H9 (cell line): ENCODE measurements around the gene MST1. TPM values are rescaled to one million over a fixed set of nuclear protein-coding genes. Genes with fewer than 3 reads are reported as not detected.
"Not testable (repeated sequence)": the region's sequence is repeated elsewhere in the genome, so short reads cannot be mapped to it uniquely, and the experiment has no call there.

Source experiments
- DNase-seq: peaks from one replicate; pipeline ENCODE4 v3.0.0-alpha.2; 2017
- H2AFZ ChIP-seq: one replicate; pipeline ENCODE4 v1.6.1; 2013; ENCODE audit warnings: mild to moderate bottlenecking, low read length, control low read depth, moderate library complexity
- H2AK5ac ChIP-seq: 2 replicates; pipeline ENCODE4 v1.6.1; 2013; ENCODE audit warnings: low read length, control low read depth, mixed read lengths; ENCODE audit not compliant: insufficient read length
- H2BK120ac ChIP-seq: one replicate; pipeline ENCODE4 v1.6.1; 2013; ENCODE audit warnings: low read depth, mild to moderate bottlenecking, low read length, control low read depth, inconsistent platforms; ENCODE audit not compliant: poor library complexity, severe bottlenecking
- H2BK12ac ChIP-seq: 2 replicates; pipeline ENCODE4 v1.6.1; 2013; ENCODE audit warnings: low read length, control low read depth, mixed read lengths, low read depth; ENCODE audit not compliant: insufficient read length
- H2BK15ac ChIP-seq: 2 replicates; pipeline ENCODE4 v1.6.1; 2013; ENCODE audit warnings: low read depth, low read length, control low read depth
- H2BK20ac ChIP-seq: one replicate; pipeline ENCODE4 v1.6.1; 2013; ENCODE audit warnings: low read depth, mild to moderate bottlenecking, low read length, control low read depth, inconsistent platforms; ENCODE audit not compliant: poor library complexity, severe bottlenecking
- H2BK5ac ChIP-seq: 2 replicates; pipeline ENCODE4 v1.6.1; 2013; ENCODE audit warnings: low read length, control low read depth, mixed read lengths; ENCODE audit not compliant: insufficient read length
- H3K14ac ChIP-seq: 2 replicates; pipeline ENCODE4 v1.6.1; 2013; ENCODE audit warnings: low read length, control low read depth; ENCODE audit not compliant: insufficient read depth
- H3K18ac ChIP-seq: 2 replicates; pipeline ENCODE4 v1.6.1; 2013; ENCODE audit warnings: low read depth, mild to moderate bottlenecking, mixed read lengths, low read length, control low read depth; ENCODE audit not compliant: insufficient read length
- H3K23ac ChIP-seq: 2 replicates; pipeline ENCODE4 v1.6.1; 2013; ENCODE audit warnings: low read length, control low read depth, mixed read lengths, low read depth; ENCODE audit not compliant: insufficient read length
- H3K23me2 ChIP-seq: 2 replicates; pipeline ENCODE4 v1.6.1; 2013; ENCODE audit warnings: low read depth, mild to moderate bottlenecking, mixed read lengths, low read length, control low read depth; ENCODE audit not compliant: insufficient read length, poor library complexity, severe bottlenecking
- H3K27ac ChIP-seq: 2 replicates; pipeline ENCODE4 v1.5.1; 2013; ENCODE audit warnings: low read length, control low read depth, mixed read lengths, low read depth; ENCODE audit not compliant: insufficient read length
- H3K27me3 ChIP-seq: 2 replicates; pipeline ENCODE4 v1.6.1; 2013; ENCODE audit warnings: low read length, control low read depth, inconsistent platforms; ENCODE audit not compliant: insufficient read depth
- H3K4ac ChIP-seq: 2 replicates; pipeline ENCODE4 v1.6.1; 2013; ENCODE audit warnings: low read depth, mild to moderate bottlenecking, control low read depth, inconsistent platforms, low read length, moderate library complexity
- H3K4me1 ChIP-seq: 2 replicates; pipeline ENCODE4 v1.6.1; 2013; ENCODE audit warnings: low read length, control low read depth, inconsistent platforms; ENCODE audit not compliant: insufficient read depth
- H3K4me2 ChIP-seq: 2 replicates; pipeline ENCODE4 v1.6.1; 2013; ENCODE audit warnings: low read length, control low read depth, mixed read lengths; ENCODE audit not compliant: insufficient read length, insufficient read depth
- H3K56ac ChIP-seq: 2 replicates; pipeline ENCODE4 v1.6.1; 2013; ENCODE audit warnings: low read depth, mild to moderate bottlenecking, mixed read lengths, low read length, control low read depth; ENCODE audit not compliant: insufficient read length
- H3K79me1 ChIP-seq: 2 replicates; pipeline ENCODE4 v1.6.1; 2013; ENCODE audit warnings: low read depth, mild to moderate bottlenecking, moderate library complexity, low read length, control low read depth, inconsistent platforms; ENCODE audit not compliant: insufficient read depth, poor library complexity, severe bottlenecking
- H3K79me2 ChIP-seq: 2 replicates; pipeline ENCODE4 v1.6.1; 2013; ENCODE audit warnings: low read length, control low read depth, inconsistent platforms; ENCODE audit not compliant: insufficient read depth
- H3K9ac ChIP-seq: 2 replicates; pipeline ENCODE4 v1.6.1; 2013; ENCODE audit warnings: low read length, control low read depth, mixed read lengths; ENCODE audit not compliant: insufficient read length; ENCODE audit errors: extremely low read depth
- H3K9me3 ChIP-seq: one replicate; pipeline ENCODE4 v1.6.1; 2013; ENCODE audit warnings: low read depth, low read length, inconsistent platforms; ENCODE audit not compliant: control insufficient read depth
- H3T11ph ChIP-seq: one replicate; pipeline ENCODE4 v1.6.1; 2013; ENCODE audit warnings: mild to moderate bottlenecking, low read length, control low read depth, inconsistent platforms
- H4K20me1 ChIP-seq: one replicate; pipeline ENCODE4 v1.6.1; 2013; ENCODE audit not compliant: control insufficient read depth, insufficient read length, insufficient read depth
- H4K5ac ChIP-seq: 2 replicates; pipeline ENCODE4 v1.6.1; 2013; ENCODE audit warnings: low read depth, mild to moderate bottlenecking, mixed read lengths, low read length, control low read depth; ENCODE audit not compliant: insufficient read length
- H4K8ac ChIP-seq: replicated peaks from 2 replicates; pipeline ENCODE4 v1.6.1; 2013; ENCODE audit warnings: low read length, control low read depth, mixed read lengths, low read depth; ENCODE audit not compliant: insufficient read length
- H4K91ac ChIP-seq: 2 replicates; pipeline ENCODE4 v1.6.1; 2013; ENCODE audit warnings: low read depth, mild to moderate bottlenecking, moderate library complexity, mixed read lengths, low read length, control low read depth; ENCODE audit not compliant: insufficient read length
- H3K27ac Mint-ChIP-seq, 3 experiments: 2 replicates in 2 of 3; 3 replicates in 1 of 3; pipeline ENCODE4 v1.8.0; 2020 to 2021; ENCODE audit warnings: mixed read lengths in 3 of 3, mild to moderate bottlenecking in 1 of 3, moderate library complexity in 1 of 3
- H3K27me3 Mint-ChIP-seq: 2 replicates; pipeline ENCODE4 v1.8.0; 2021; ENCODE audit warnings: low read depth, mild to moderate bottlenecking, moderate library complexity, mixed read lengths
- H3K36me3 Mint-ChIP-seq, 3 experiments: 2 replicates in 2 of 3; 3 replicates in 1 of 3; pipeline ENCODE4 v1.8.0; 2020 to 2021; ENCODE audit warnings: low read depth in 3 of 3, mixed read lengths in 3 of 3; ENCODE audit not compliant: insufficient read depth in 1 of 3
- H3K4me1 Mint-ChIP-seq, 2 experiments: 2 replicates each; pipeline ENCODE4 v1.8.0; 2020; ENCODE audit warnings: mixed read lengths in 2 of 2
- H3K4me3 Mint-ChIP-seq, 2 experiments: 2 replicates in 1 of 2; 3 replicates in 1 of 2; pipeline ENCODE4 v1.8.0; 2020 to 2021; ENCODE audit warnings: mild to moderate bottlenecking in 2 of 2, mixed read lengths in 2 of 2, moderate library complexity in 1 of 2
- H3K9me3 Mint-ChIP-seq, 2 experiments: 2 replicates in 1 of 2; 3 replicates in 1 of 2; pipeline ENCODE4 v1.8.0; 2020; ENCODE audit warnings: mild to moderate bottlenecking in 2 of 2, mixed read lengths in 2 of 2, moderate library complexity in 1 of 2
- WGBS: extraction: QIAGEN DNeasy Blood & Tissue Kit; methylation state at CpG from one replicate; pipeline ENCODE4 v1.1.7; 2013; ENCODE audit warnings: missing lambda C conversion rate, low lambda C conversion rate, mixed read lengths; ENCODE audit not compliant: insufficient read length; ENCODE audit errors: extremely low coverage; 5-methylcytosine and 5-hydroxymethylcytosine counted together
- total RNA-seq: library from RNA; stranded (reverse); gene quantifications from 2 replicates; pipeline ENCODE4 v1.2.1, GENCODE V29; 2021

The MST1 gene
- total RNA-seq, 1 experiment from 2014 or later = 8.9 TPM

GRCh38 chr3:49688338-49689045 lies 782 bp downstream of the MST1 start:
- H3K9me3 ChIP-seq, H2AFZ ChIP-seq, H3K27me3 Mint-ChIP-seq, H3K4ac ChIP-seq, H4K20me1 ChIP-seq, H3K79me2 ChIP-seq, H3K9me3 Mint-ChIP-seq, H3K56ac ChIP-seq, H2BK120ac ChIP-seq, H4K91ac ChIP-seq, H3K18ac ChIP-seq, H4K8ac ChIP-seq, H3K27me3 ChIP-seq, H2BK15ac ChIP-seq, H2AK5ac ChIP-seq, H3K9ac ChIP-seq, H4K5ac ChIP-seq, H2BK12ac ChIP-seq, H3T11ph ChIP-seq, H3K23ac ChIP-seq, DNase-seq, H3K79me1 ChIP-seq, H2BK20ac ChIP-seq, H3K4me1 ChIP-seq, H3K14ac ChIP-seq, H3K23me2 ChIP-seq, H2BK5ac ChIP-seq, H3K27ac ChIP-seq: not testable (repeated sequence)
- peaks cover 20 to 30% of the 10 kb centered on the region in 2 experiments for H3K4me1 Mint-ChIP-seq
- peaks cover 6 to 21% (median 17%) of the 10 kb centered on the region in 3 experiments; a peak in 6 of 7 replicates for H3K36me3 Mint-ChIP-seq
- peak overlapping the region; percentile 90 to 99; a peak in 4 of 5 replicates for H3K4me3 Mint-ChIP-seq
- no CpG with 5 or more reads among the region's 7 CpGs for WGBS
- peak overlapping the region; percentile 74 for H3K4me2 ChIP-seq
- peak overlapping the region in 2 of 3 experiments; percentile 93 to 99; a peak in 2 of 7 replicates for H3K27ac Mint-ChIP-seq

GRCh38 chr3:49687424-49687795 lies 1.9 kb downstream of the MST1 start:
- not testable (repeated sequence) for H3K79me2 ChIP-seq, H3K27me3 Mint-ChIP-seq, H3K27ac ChIP-seq, H3K27me3 ChIP-seq, H4K20me1 ChIP-seq, H3K18ac ChIP-seq, H3K9ac ChIP-seq, H2BK5ac ChIP-seq, H3K23ac ChIP-seq, H2BK120ac ChIP-seq, H4K5ac ChIP-seq, H2BK20ac ChIP-seq, H2BK12ac ChIP-seq, H3K56ac ChIP-seq, H3K4ac ChIP-seq, H4K8ac ChIP-seq, H2BK15ac ChIP-seq, H3K9me3 ChIP-seq, H3K14ac ChIP-seq, H2AFZ ChIP-seq, H4K91ac ChIP-seq, H2AK5ac ChIP-seq, H3K9me3 Mint-ChIP-seq, H3K23me2 ChIP-seq, H3K4me1 ChIP-seq, DNase-seq, H3K79me1 ChIP-seq, H3T11ph ChIP-seq
- no CpG with 5 or more reads among the region's 12 CpGs for WGBS
- H3K4me3 Mint-ChIP-seq = peak overlapping the region; percentile 74 to 86
- H3K4me1 Mint-ChIP-seq = peaks cover 20 to 30% of the 10 kb centered on the region in 2 experiments
- H3K4me2 ChIP-seq = peak overlapping the region; percentile 72
- H3K36me3 Mint-ChIP-seq = peaks cover 11 to 28% (median 26%) of the 10 kb centered on the region in 3 experiments; a peak in 6 of 7 replicates
- peak overlapping the region; percentile 44 to 92 (median 74); a peak in 5 of 7 replicates for H3K27ac Mint-ChIP-seq
